GM12864 (cell line): Measurements from ENCODE around the gene PLEKHG2.

Experiments
- DNase-seq: peaks from one replicate; pipeline ENCODE4 v3.0.0-alpha.2; 2011; ENCODE audit warnings: low read depth
- H3K4me3 ChIP-seq: 2 replicates; pipeline ENCODE4 v1.5.1; 2011; ENCODE audit warnings: mild to moderate bottlenecking, low read depth, low read length, control low read depth
- TF ChIP-seq, protein P1 (sequence below): IDR thresholded peaks from 2 replicates; pipeline ENCODE4 v1.5.1; 2011; ENCODE audit warnings: low read depth, mild to moderate bottlenecking, moderate library complexity, low read length, control low read depth, inconsistent platforms; ENCODE audit errors: missing control alignments

The PLEKHG2 gene

GRCh38 chr19:39403331-39404312 lies 8.8 kb upstream of the PLEKHG2 start:
- DNase-seq = no peak
- TF ChIP-seq, protein P1, sequence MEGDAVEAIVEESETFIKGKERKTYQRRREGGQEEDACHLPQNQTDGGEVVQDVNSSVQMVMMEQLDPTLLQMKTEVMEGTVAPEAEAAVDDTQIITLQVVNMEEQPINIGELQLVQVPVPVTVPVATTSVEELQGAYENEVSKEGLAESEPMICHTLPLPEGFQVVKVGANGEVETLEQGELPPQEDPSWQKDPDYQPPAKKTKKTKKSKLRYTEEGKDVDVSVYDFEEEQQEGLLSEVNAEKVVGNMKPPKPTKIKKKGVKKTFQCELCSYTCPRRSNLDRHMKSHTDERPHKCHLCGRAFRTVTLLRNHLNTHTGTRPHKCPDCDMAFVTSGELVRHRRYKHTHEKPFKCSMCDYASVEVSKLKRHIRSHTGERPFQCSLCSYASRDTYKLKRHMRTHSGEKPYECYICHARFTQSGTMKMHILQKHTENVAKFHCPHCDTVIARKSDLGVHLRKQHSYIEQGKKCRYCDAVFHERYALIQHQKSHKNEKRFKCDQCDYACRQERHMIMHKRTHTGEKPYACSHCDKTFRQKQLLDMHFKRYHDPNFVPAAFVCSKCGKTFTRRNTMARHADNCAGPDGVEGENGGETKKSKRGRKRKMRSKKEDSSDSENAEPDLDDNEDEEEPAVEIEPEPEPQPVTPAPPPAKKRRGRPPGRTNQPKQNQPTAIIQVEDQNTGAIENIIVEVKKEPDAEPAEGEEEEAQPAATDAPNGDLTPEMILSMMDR = no peak
- H3K4me3 ChIP-seq = peak overlapping the region; percentile 51

GRCh38 chr19:39405261-39405957 lies 7.1 kb upstream of the PLEKHG2 start:
- H3K4me3 ChIP-seq = peak overlapping the region; percentile 98

GRCh38 chr19:39405958-39406655 lies 6.4 kb upstream of the PLEKHG2 start:
- H3K4me3 ChIP-seq = peak overlapping the region; percentile 98
- DNase-seq = no peak
- TF ChIP-seq, protein P1 = no peak

More at GRCh38 chr19:39405261-39405957, 7.1 kb upstream of the PLEKHG2 start:
- DNase-seq = no peak
- TF ChIP-seq, protein P1 = no peak

GRCh38 chr19:39406656-39407409 lies 5.6 kb upstream of the PLEKHG2 start, which contains the start of gene ZFP36:
Gene ZFP36, plus strand, starts transcription at chr19:39406847. Its CDS starts 58 bp downstream, at chr19:39406905.
- no peak for DNase-seq
- TF ChIP-seq, protein P1 = no peak

DNA sequence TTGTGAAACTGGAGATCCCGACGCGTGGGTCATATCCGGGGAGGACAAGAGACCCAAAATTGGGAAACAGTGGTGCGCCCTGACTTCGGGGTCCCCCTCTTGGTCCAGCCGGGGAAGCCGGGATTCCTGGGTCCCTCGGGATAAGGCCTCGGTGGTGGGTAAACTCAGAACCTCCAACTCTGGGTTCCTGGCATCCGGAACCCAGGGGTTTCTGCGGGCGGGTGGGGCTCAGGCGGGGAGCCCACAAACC lies 5.1 kb upstream of the PLEKHG2 start:
- no peak for DNase-seq
- TF ChIP-seq, protein P1 = no peak
- H3K4me3 ChIP-seq = peak overlapping the region; percentile 98

More at GRCh38 chr19:39406656-39407409, 5.6 kb upstream of the PLEKHG2 start, which contains the start of gene ZFP36:
- H3K4me3 ChIP-seq = peak within 1 kb of the TSS; percentile 98
